SJSA1 (cell line): ENCODE measurements around the gene RBMXL3. TPM values are rescaled to one million over a fixed set of nuclear protein-coding genes. Genes with fewer than 3 reads are reported as not detected.
A peak's percentile ranks its signal among the peaks of the same experiment; 100 is the strongest.
"Not testable (repeated sequence)": the region's sequence is repeated elsewhere in the genome, so short reads cannot be mapped to it uniquely, and the experiment has no call there.

Experiments
- DNase-seq, 2 experiments: peaks; one replicate each; pipeline ENCODE4 v3.0.0-alpha.2; 2015 to 2020; ENCODE audit warnings: low spot score in 2 of 2, low read depth in 1 of 2
- H3K27ac ChIP-seq: fragments of 250-450 bp; sonication (Bioruptor Pico); 2 replicates; pipeline ENCODE4 v1.5.1; 2020; ENCODE audit warnings: mild to moderate bottlenecking, moderate library complexity
- H3K27me3 ChIP-seq: fragments of 250-450 bp; sonication (Bioruptor Pico); replicated peaks from 2 replicates; pipeline ENCODE4 v1.5.1; 2020; ENCODE audit warnings: mild to moderate bottlenecking, moderate library complexity
- H3K36me3 ChIP-seq: fragments of 250-450 bp; sonication (Bioruptor Pico); 2 replicates; pipeline ENCODE4 v1.5.1; 2020; ENCODE audit warnings: mild to moderate bottlenecking
- H3K4me1 ChIP-seq: fragments of 250-450 bp; sonication (Bioruptor Pico); replicated peaks from 2 replicates; pipeline ENCODE4 v1.6.1; 2021; ENCODE audit warnings: mild to moderate bottlenecking
- H3K4me3 ChIP-seq: fragments of 250-450 bp; sonication (Bioruptor Pico); 2 replicates; pipeline ENCODE4 v1.5.1; 2020; ENCODE audit warnings: mild to moderate bottlenecking
- H3K9me3 ChIP-seq: fragments of 250-450 bp; sonication (Bioruptor Pico); replicated peaks from 2 replicates; pipeline ENCODE4 v1.5.1; 2020; ENCODE audit warnings: mild to moderate bottlenecking
- total RNA-seq: library from RNA; depleted of rRNA; stranded (reverse); fragments of >200 nt; shearing (Covaris generic); gene quantifications from 2 replicates; pipeline ENCODE4 v1.2.3, GENCODE V29; 2014

The RBMXL3 gene
- total RNA-seq, 1 experiment from 2014 or later, result not detected

- not testable (repeated sequence) for H3K4me1 ChIP-seq, H3K27me3 ChIP-seq, H3K4me3 ChIP-seq, H3K27ac ChIP-seq, H3K9me3 ChIP-seq, H3K36me3 ChIP-seq, DNase-seq
These were observed 20.3 kb downstream of the RBMXL3 start for GRCh38 chrX:115209547-115209946.

GRCh38 chrX:115214151-115214550, 24.9 kb downstream of the RBMXL3 start:
- Histone ChIP-seq H3K4me3 (no peak overlapping the region), H3K4me1 (no peaks in the 10 kb centered on the region), H3K27me3 (no peaks in the 10 kb centered on the region), H3K36me3 (no peaks in the 10 kb centered on the region), H3K9me3 (no peaks in the 10 kb centered on the region), H3K27ac (no peak overlapping the region)
- no peak for DNase-seq

- no peaks in the 10 kb centered on the region for H3K9me3 ChIP-seq
- no peaks in the 10 kb centered on the region for H3K4me1 ChIP-seq
- H3K27ac ChIP-seq, result no peak overlapping the region
- H3K27me3 ChIP-seq, result no peaks in the 10 kb centered on the region
- no peaks in the 10 kb centered on the region for H3K36me3 ChIP-seq
- DNase-seq, result no peak
- H3K4me3 ChIP-seq, result no peak overlapping the region
These were observed 25.4 kb downstream of the RBMXL3 start for GRCh38 chrX:115214605-115215004.

- not testable (repeated sequence) for H3K27me3 ChIP-seq
These were observed 28.1 kb downstream of the RBMXL3 start for GRCh38 chrX:115217346-115217745.

GRCh38 chrX:115226929-115227328, 37.7 kb downstream of the RBMXL3 start:
- Histone ChIP-seq H3K4me3 (no peak overlapping the region), H3K27me3 (no peaks in the 10 kb centered on the region), H3K27ac (no peak overlapping the region), H3K4me1 (no peaks in the 10 kb centered on the region), H3K9me3 (no peaks in the 10 kb centered on the region), H3K36me3 (no peaks in the 10 kb centered on the region)
- DNase-seq, result no peak

More at GRCh38 chrX:115217346-115217745, 28.1 kb downstream of the RBMXL3 start:
- not testable (repeated sequence) for H3K27ac ChIP-seq, H3K9me3 ChIP-seq, H3K4me3 ChIP-seq, DNase-seq, H3K36me3 ChIP-seq, H3K4me1 ChIP-seq

- DNase-seq, result no peak
These were observed 40.3 kb downstream of the RBMXL3 start for GRCh38 chrX:115229337-115230003.

GRCh38 chrX:115232933-115233496, 43.8 kb downstream of the RBMXL3 start:
- H3K27me3 ChIP-seq, result no peaks in the 10 kb centered on the region
- DNase-seq, result no peak
- no peak overlapping the region for H3K27ac ChIP-seq
- H3K9me3 ChIP-seq, result no peaks in the 10 kb centered on the region
- H3K36me3 ChIP-seq, result no peaks in the 10 kb centered on the region
- H3K4me1 ChIP-seq, result no peaks in the 10 kb centered on the region
- peak overlapping the region; percentile 23; the same call in 1 of the 2 replicates for H3K4me3 ChIP-seq

More at GRCh38 chrX:115229337-115230003, 40.3 kb downstream of the RBMXL3 start:
- no peaks in the 10 kb centered on the region for H3K4me1 ChIP-seq
- H3K27me3 ChIP-seq, result no peaks in the 10 kb centered on the region
- no peaks in the 10 kb centered on the region for H3K9me3 ChIP-seq
- no peaks in the 10 kb centered on the region for H3K36me3 ChIP-seq
- H3K27ac ChIP-seq, result no peak overlapping the region
- H3K4me3 ChIP-seq, result no peak overlapping the region

- no peaks in the 10 kb centered on the region for H3K27me3 ChIP-seq
- DNase-seq, result peak in 1 of 2 experiments; percentile 42
- no peaks in the 10 kb centered on the region for H3K36me3 ChIP-seq
- H3K4me3 ChIP-seq, result peak within 1 kb of the TSS; percentile 23
- no peak within 1 kb of the TSS for H3K27ac ChIP-seq
- no peaks in the 10 kb centered on the region for H3K4me1 ChIP-seq
- H3K9me3 ChIP-seq, result no peaks in the 10 kb centered on the region
These were observed 44.6 kb downstream of the RBMXL3 start, which contains the start of gene LRCH2 for GRCh38 chrX:115233497-115234455. TSS of gene LRCH2 (minus strand) at chrX:115234096. CDS start at chrX:115234041, 55 bp downstream.

- Histone ChIP-seq H3K27ac (no peak overlapping the region), H3K4me1 (no peaks in the 10 kb centered on the region), H3K27me3 (no peaks in the 10 kb centered on the region), H3K4me3 (no peak overlapping the region), H3K36me3 (no peaks in the 10 kb centered on the region), H3K9me3 (no peaks in the 10 kb centered on the region)
- DNase-seq, result no peak
These were observed 45.3 kb downstream of the RBMXL3 start for GRCh38 chrX:115234461-115234860.

- no peaks in the 10 kb centered on the region for H3K4me1 ChIP-seq
- DNase-seq, result no peak
- H3K4me3 ChIP-seq, result no peak overlapping the region
- no peaks in the 10 kb centered on the region for H3K36me3 ChIP-seq
- no peak overlapping the region for H3K27ac ChIP-seq
- no peaks in the 10 kb centered on the region for H3K9me3 ChIP-seq
- no peaks in the 10 kb centered on the region for H3K27me3 ChIP-seq
These were observed 47.4 kb downstream of the RBMXL3 start for GRCh38 chrX:115236560-115236959.

GRCh38 chrX:115237056-115237455, 47.8 kb downstream of the RBMXL3 start:
- Histone ChIP-seq H3K27me3 (no peaks in the 10 kb centered on the region), H3K9me3 (no peaks in the 10 kb centered on the region), H3K36me3 (no peaks in the 10 kb centered on the region), H3K4me1 (no peaks in the 10 kb centered on the region), H3K4me3 (no peak overlapping the region), H3K27ac (no peak overlapping the region)
- DNase-seq, result no peak
